ENCODE results near the gene RND2.

Gene RND2

DNA sequence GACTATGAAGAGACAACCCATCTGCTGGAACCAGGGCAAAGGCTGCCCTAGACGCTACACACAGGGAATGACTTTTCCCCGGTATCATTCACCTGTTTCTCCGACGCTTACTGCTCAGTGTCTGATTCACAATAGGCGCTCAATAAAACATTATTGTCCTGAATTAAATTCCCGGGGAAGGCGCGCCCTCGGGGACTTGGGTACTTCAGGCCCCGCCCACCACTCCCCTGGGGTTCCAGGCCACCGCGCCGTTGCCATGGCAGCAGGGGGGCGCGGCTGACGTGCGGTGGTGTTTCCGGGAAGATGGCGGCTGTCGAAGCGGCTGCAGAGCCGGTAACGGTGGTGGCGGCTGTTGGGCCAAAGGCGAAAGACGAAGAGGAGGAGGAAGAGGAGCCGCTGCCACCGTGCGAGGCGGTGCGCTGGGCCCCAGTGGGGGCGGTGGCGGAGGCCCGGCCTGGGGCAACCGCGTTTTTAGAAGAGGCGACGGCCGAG is 44.7 kb upstream of the RND2 start, which contains the start of gene RUNDC1:
Gene RUNDC1 (plus strand): TSS at position 292 of the 492 bp plus-strand sequence. CDS start 12 bp downstream, at position 304.
- Histone ChIP-seq H3K27ac (ENCODE audit: low read depth, low read length) (peak within 1 kb of the TSS; percentile 65), H3K23ac (ENCODE audit: low read length) (no peak within 1 kb of the TSS), H3K14ac (ENCODE audit: low read length) (peak within 1 kb of the TSS; percentile 83), H3K9me3 (ENCODE audit: insufficient read depth, low read depth, low read length) (no peaks in the 10 kb centered on the region), H3K4ac (ENCODE audit: low read depth, low read length) (peak within 1 kb of the TSS; percentile 47), H3K18ac (ENCODE audit: low read length) (peak within 1 kb of the TSS; percentile 71), H3K27me3 (ENCODE audit: insufficient read depth, low read length) (no peaks in the 10 kb centered on the region), H2BK120ac (ENCODE audit: insufficient read depth, low read length, poor library complexity) (peak within 1 kb of the TSS; percentile 64), H3K4me2 (ENCODE audit: low read length) (peak within 1 kb of the TSS; percentile 76), H4K91ac (ENCODE audit: low read depth, low read length) (peak within 1 kb of the TSS; percentile 71), H3K9ac (ENCODE audit: low read length) (peak within 1 kb of the TSS; percentile 62), H2BK5ac (ENCODE audit: low read depth, low read length, poor library complexity) (peak within 1 kb of the TSS; percentile 42), H3K79me1 (ENCODE audit: low read length) (peaks cover 9% of the 10 kb centered on the region), H3K4me1 (ENCODE audit: control insufficient read depth in 1 of 2, insufficient read depth in 2 of 2, low read length in 2 of 2) (peaks cover 5 to 7% of the 10 kb centered on the region in 2 experiments), H3K4me3 (ENCODE audit: low read depth, low read length) (peak within 1 kb of the TSS; percentile 85), H2AK5ac (ENCODE audit: low read length) (peak within 1 kb of the TSS; percentile 4), H4K12ac (ENCODE audit: low read depth, low read length) (peak within 1 kb of the TSS; percentile 74), H4K8ac (ENCODE audit: low read depth, low read length) (peak within 1 kb of the TSS; percentile 94), H3K36me3 (ENCODE audit: control insufficient read depth in 1 of 2, insufficient read depth in 2 of 2, low read length in 2 of 2) (peaks cover 2 to 3% of the 10 kb centered on the region in 2 experiments), H2BK12ac (ENCODE audit: low read length) (peak within 1 kb of the TSS; percentile 41), H2AFZ (ENCODE audit: insufficient read depth, low read length, poor library complexity) (peak within 1 kb of the TSS; percentile 87), H3K79me2 (ENCODE audit: control insufficient read depth, insufficient read depth, low read length, poor library complexity) (peaks cover 10% of the 10 kb centered on the region)
- DNase-seq: peak; percentile 74 to 84
- no CpG with 5 or more reads among the region's 39 CpGs for WGBS (ENCODE audit: extremely low coverage, insufficient coverage, insufficient read length)

DNA sequence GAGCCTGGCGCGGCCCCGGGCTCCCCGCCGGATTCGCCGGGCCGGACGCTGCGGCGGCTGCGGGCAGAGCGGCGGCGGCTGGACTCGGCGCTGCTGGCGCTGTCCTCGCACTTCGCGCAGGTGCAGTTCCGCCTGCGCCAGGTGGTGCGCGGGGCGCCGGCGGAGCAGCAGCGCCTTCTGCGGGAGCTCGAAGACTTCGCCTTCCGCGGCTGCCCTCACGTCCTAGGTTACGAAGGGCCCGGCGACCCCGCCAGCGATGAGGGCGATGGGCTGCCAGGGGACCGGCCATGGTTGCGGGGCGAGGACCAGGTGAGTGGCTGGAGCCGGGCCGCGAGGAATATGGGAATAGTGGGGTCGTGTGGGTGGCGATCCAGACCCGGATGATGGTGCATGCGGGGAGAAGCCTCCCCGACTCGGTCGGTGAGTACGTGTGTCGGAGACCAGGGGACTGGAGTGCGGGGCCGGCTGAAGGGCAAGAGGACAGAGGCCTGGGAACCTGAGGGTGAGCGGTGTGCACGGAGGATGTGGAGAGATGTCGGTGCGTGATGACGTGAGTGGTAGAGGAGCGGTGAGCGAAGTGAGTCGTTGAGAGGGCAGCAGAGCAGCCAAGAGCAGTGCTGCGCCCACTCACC is 44.1 kb upstream of the RND2 start:
- Histone ChIP-seq H4K8ac (ENCODE audit: low read depth, low read length) (peak overlapping the region; percentile 94), H3K9ac (ENCODE audit: low read length) (peak overlapping the region; percentile 55), H3K79me2 (ENCODE audit: control insufficient read depth, insufficient read depth, low read length, poor library complexity) (peaks cover 10% of the 10 kb centered on the region), H2AK5ac (ENCODE audit: low read length) (peak overlapping the region; percentile 4), H3K27me3 (ENCODE audit: insufficient read depth, low read length) (no peaks in the 10 kb centered on the region), H3K9me3 (ENCODE audit: insufficient read depth, low read depth, low read length) (no peaks in the 10 kb centered on the region), H2BK120ac (ENCODE audit: insufficient read depth, low read length, poor library complexity) (peak overlapping the region; percentile 45), H3K4ac (ENCODE audit: low read depth, low read length) (peak overlapping the region; percentile 41), H3K4me3 (ENCODE audit: low read depth, low read length) (peak overlapping the region; percentile 85), H3K23ac (ENCODE audit: low read length) (no peak overlapping the region), H4K12ac (ENCODE audit: low read depth, low read length) (peak overlapping the region; percentile 74), H3K36me3 (ENCODE audit: control insufficient read depth in 1 of 2, insufficient read depth in 2 of 2, low read length in 2 of 2) (peaks cover 3% of the 10 kb centered on the region in 2 experiments), H2BK12ac (ENCODE audit: low read length) (no peak overlapping the region), H3K4me2 (ENCODE audit: low read length) (peak overlapping the region; percentile 76), H3K18ac (ENCODE audit: low read length) (peak overlapping the region; percentile 71), H3K79me1 (ENCODE audit: low read length) (peaks cover 9% of the 10 kb centered on the region), H3K14ac (ENCODE audit: low read length) (peak overlapping the region; percentile 83), H3K27ac (ENCODE audit: low read depth, low read length) (peak overlapping the region; percentile 65), H2AFZ (ENCODE audit: insufficient read depth, low read length, poor library complexity) (peak overlapping the region; percentile 87), H2BK5ac (ENCODE audit: low read depth, low read length, poor library complexity) (peak overlapping the region; percentile 42), H3K4me1 (ENCODE audit: control insufficient read depth in 1 of 2, insufficient read depth in 2 of 2, low read length in 2 of 2) (peaks cover 5 to 7% of the 10 kb centered on the region in 2 experiments), H4K91ac (ENCODE audit: low read depth, low read length) (peak overlapping the region; percentile 71)
- WGBS (ENCODE audit: extremely low coverage, insufficient coverage, insufficient read length): no CpG with 5 or more reads among the region's 67 CpGs
- DNase-seq: peak; percentile 72 to 80

DNA sequence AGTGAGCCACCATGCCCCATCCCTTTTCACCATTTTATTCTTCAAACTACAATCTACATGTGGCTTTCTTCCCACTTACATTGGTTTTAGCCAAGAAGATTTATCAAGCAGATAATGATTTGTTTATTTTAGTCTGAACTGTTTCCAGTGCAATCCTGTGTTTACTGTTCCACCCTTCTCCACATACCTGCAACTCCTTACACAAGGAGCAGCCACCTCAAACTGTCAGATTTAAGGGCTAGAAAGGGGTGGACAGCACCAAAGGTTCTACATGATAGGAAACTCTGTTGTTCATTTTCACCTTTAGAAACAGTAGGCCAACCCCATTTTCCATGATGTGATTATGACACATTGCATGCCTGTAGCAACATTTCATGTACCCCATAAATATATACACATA is 42.8 kb upstream of the RND2 start:
- Histone ChIP-seq H3K27ac (ENCODE audit: low read depth, low read length) (no peak overlapping the region), H3K4me1 (ENCODE audit: control insufficient read depth in 1 of 2, insufficient read depth in 2 of 2, low read length in 2 of 2) (peaks cover 5 to 7% of the 10 kb centered on the region in 2 experiments), H4K8ac (ENCODE audit: low read depth, low read length) (no peak overlapping the region), H2BK120ac (ENCODE audit: insufficient read depth, low read length, poor library complexity) (no peak overlapping the region), H3K9me3 (ENCODE audit: insufficient read depth, low read depth, low read length) (no peaks in the 10 kb centered on the region), H3K23ac (ENCODE audit: low read length) (no peak overlapping the region), H2AK5ac (ENCODE audit: low read length) (no peak overlapping the region), H3K4ac (ENCODE audit: low read depth, low read length) (no peak overlapping the region), H4K12ac (ENCODE audit: low read depth, low read length) (no peak overlapping the region), H2AFZ (ENCODE audit: insufficient read depth, low read length, poor library complexity) (no peak overlapping the region), H2BK12ac (ENCODE audit: low read length) (no peak overlapping the region), H3K4me2 (ENCODE audit: low read length) (no peak overlapping the region), H3K36me3 (ENCODE audit: control insufficient read depth in 1 of 2, insufficient read depth in 2 of 2, low read length in 2 of 2) (peaks cover 5 to 8% of the 10 kb centered on the region in 2 experiments), H3K9ac (ENCODE audit: low read length) (no peak overlapping the region), H3K18ac (ENCODE audit: low read length) (no peak overlapping the region), H3K79me1 (ENCODE audit: low read length) (peaks cover 9% of the 10 kb centered on the region), H2BK5ac (ENCODE audit: low read depth, low read length, poor library complexity) (no peak overlapping the region), H3K79me2 (ENCODE audit: control insufficient read depth, insufficient read depth, low read length, poor library complexity) (peaks cover 10% of the 10 kb centered on the region), H3K14ac (ENCODE audit: low read length) (no peak overlapping the region), H3K27me3 (ENCODE audit: insufficient read depth, low read length) (no peaks in the 10 kb centered on the region), H3K4me3 (ENCODE audit: low read depth, low read length) (no peak overlapping the region), H4K91ac (ENCODE audit: low read depth, low read length) (no peak overlapping the region)
- no peak for DNase-seq

DNA sequence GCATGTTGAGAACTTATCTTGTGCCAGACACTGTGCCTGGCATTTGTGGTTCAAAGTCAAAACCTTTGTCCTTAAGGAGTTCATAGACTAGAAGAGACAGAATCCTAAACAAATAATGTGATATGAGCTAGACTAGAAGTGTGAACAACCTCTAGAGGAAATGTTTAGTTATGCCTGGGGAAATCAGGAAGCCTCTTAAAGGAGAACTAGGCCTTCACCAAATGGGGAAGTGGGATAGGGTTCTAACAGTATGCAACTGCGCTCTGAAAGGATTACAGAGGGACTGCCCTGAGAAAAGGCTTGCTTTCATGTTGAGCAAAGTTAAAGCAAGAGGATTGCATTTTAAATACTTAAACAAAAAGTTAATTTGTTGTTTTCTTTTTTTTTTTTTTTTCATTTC is 39.8 kb upstream of the RND2 start:
- H2AFZ ChIP-seq (ENCODE audit: insufficient read depth, low read length, poor library complexity): no peak overlapping the region
- H3K27me3 ChIP-seq (ENCODE audit: insufficient read depth, low read length): no peaks in the 10 kb centered on the region
- DNase-seq: no peak
- H2BK5ac ChIP-seq (ENCODE audit: low read depth, low read length, poor library complexity): no peak overlapping the region
- H3K79me1 ChIP-seq (ENCODE audit: low read length): peaks cover 5% of the 10 kb centered on the region
- no peak overlapping the region for H2BK12ac ChIP-seq (ENCODE audit: low read length)
- H3K79me2 ChIP-seq (ENCODE audit: control insufficient read depth, insufficient read depth, low read length, poor library complexity): peaks cover 8% of the 10 kb centered on the region
- no peak overlapping the region for H4K8ac ChIP-seq (ENCODE audit: low read depth, low read length)
- no peak overlapping the region for H3K4me3 ChIP-seq (ENCODE audit: low read depth, low read length)
- no peak overlapping the region for H3K27ac ChIP-seq (ENCODE audit: low read depth, low read length)
- no peak overlapping the region for H3K9ac ChIP-seq (ENCODE audit: low read length)
- no peak overlapping the region for H4K91ac ChIP-seq (ENCODE audit: low read depth, low read length)
- H3K23ac ChIP-seq (ENCODE audit: low read length): no peak overlapping the region
- peaks cover 18 to 27% of the 10 kb centered on the region in 2 experiments for H3K36me3 ChIP-seq (ENCODE audit: control insufficient read depth in 1 of 2, insufficient read depth in 2 of 2, low read length in 2 of 2)
- H3K9me3 ChIP-seq (ENCODE audit: insufficient read depth, low read depth, low read length): no peaks in the 10 kb centered on the region
- no peaks in the 10 kb centered on the region for H3K4me1 ChIP-seq (ENCODE audit: control insufficient read depth in 1 of 2, insufficient read depth in 2 of 2, low read length in 2 of 2)
- no peak overlapping the region for H3K4ac ChIP-seq (ENCODE audit: low read depth, low read length)
- no peak overlapping the region for H3K4me2 ChIP-seq (ENCODE audit: low read length)
- no peak overlapping the region for H2AK5ac ChIP-seq (ENCODE audit: low read length)
- H3K14ac ChIP-seq (ENCODE audit: low read length): no peak overlapping the region
- no peak overlapping the region for H3K18ac ChIP-seq (ENCODE audit: low read length)
- H2BK120ac ChIP-seq (ENCODE audit: insufficient read depth, low read length, poor library complexity): no peak overlapping the region
- WGBS (ENCODE audit: extremely low coverage, insufficient coverage, insufficient read length): no CpG with 5 or more reads among the region's 1 CpG
- H4K12ac ChIP-seq (ENCODE audit: low read depth, low read length): no peak overlapping the region
